ENCODE measurements around the gene BCAR1. TPM values are rescaled to one million over a fixed set of nuclear protein-coding genes. Genes with fewer than 3 reads are reported as not detected.

Gene BCAR1
- total and polyA plus RNA-seq, 8 donors: 30.1 to 66.7 (median 48.9) TPM

DNA sequence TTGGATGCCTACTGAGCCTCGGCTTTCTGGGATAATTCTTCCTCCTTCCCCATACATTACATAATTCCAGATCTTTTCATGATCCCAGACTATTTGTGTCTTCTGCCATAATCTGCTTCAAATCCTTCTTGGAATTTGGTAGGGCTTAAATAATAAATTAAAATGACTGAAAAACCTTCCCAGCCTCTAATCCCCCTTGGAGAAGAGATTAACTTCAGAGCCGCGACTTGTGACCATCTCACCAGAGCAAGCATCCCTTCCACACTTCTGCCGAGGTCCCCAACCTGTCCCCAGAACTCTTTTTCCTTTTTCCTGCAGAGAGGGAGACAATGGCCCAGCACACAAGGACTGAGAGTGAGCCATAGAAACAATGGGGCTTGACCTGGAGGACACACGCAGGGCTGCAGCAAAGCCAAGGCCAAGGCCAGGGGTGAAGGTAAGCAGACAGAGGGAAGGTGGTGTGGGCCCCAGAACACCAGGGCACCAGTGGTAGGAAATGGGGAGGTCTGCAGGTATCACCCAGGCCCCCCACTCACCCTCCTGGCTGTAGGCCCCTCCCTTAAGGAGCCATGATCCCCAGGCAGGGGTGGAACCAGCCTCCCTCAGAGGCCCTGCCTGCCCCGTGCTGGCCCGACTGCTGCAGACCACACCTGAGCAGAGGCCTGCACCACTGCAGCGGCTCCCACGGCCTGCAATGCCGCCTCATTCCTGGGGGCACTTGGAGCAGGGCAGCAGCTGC, 9.6 kb upstream of the BCAR1 start:
- Histone ChIP-seq H3K9me3 (no peaks in the 10 kb centered on the region), H3K27ac (no peak overlapping the region), H3K36me3 (no peaks in the 10 kb centered on the region), H3K4me3 (no peak overlapping the region), H3K4me1 (peaks cover 16 to 34% (median 17%) of the 10 kb centered on the region in 3 donors), H3K27me3 (no peaks in the 10 kb centered on the region)
- TF ChIP-seq, protein P1, sequence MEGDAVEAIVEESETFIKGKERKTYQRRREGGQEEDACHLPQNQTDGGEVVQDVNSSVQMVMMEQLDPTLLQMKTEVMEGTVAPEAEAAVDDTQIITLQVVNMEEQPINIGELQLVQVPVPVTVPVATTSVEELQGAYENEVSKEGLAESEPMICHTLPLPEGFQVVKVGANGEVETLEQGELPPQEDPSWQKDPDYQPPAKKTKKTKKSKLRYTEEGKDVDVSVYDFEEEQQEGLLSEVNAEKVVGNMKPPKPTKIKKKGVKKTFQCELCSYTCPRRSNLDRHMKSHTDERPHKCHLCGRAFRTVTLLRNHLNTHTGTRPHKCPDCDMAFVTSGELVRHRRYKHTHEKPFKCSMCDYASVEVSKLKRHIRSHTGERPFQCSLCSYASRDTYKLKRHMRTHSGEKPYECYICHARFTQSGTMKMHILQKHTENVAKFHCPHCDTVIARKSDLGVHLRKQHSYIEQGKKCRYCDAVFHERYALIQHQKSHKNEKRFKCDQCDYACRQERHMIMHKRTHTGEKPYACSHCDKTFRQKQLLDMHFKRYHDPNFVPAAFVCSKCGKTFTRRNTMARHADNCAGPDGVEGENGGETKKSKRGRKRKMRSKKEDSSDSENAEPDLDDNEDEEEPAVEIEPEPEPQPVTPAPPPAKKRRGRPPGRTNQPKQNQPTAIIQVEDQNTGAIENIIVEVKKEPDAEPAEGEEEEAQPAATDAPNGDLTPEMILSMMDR (IDR thresholded peaks at IDR 0.05): no peak
- intact Hi-C loops (cut with DNase I): no loop called here
- FAIRE-seq: no peak
- no peak for ATAC-seq
- WGBS, 2 donors: 84 to 89% methylated on average over 10 of the region's 10 CpGs
- DNase-seq: no peak

DNA sequence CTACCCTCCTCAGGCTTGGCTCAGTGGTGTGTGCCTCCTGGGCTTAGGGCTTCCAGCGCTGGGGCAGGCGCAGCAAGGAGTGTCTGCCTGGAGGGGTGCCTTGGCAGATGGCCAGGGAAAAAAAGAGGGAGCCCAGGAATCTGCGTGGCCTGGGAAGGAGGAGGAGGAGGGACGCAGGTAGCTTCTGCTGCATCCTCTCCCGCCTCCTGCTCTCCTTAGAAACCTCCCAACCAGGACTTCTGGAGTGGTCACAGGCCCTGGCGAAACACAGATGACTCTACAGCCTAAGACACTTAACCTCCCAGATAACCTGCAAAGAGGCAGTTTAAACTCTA, 7.3 kb upstream of the BCAR1 start:
- Histone ChIP-seq H3K4me3 (no peak overlapping the region), H3K27me3 (no peaks in the 10 kb centered on the region), H3K27ac (no peak overlapping the region), H3K4me1 (peaks cover 7 to 26% (median 10%) of the 10 kb centered on the region in 3 donors), H3K36me3 (no peaks in the 10 kb centered on the region), H3K9me3 (no peaks in the 10 kb centered on the region)
- 85 to 91% methylated on average over 6 of the region's 6 CpGs for WGBS, 2 donors
- no peak for FAIRE-seq
- ATAC-seq: no peak
- intact Hi-C loops (cut with DNase I): loop anchor here in 2 of 3 donors (10.0 kb wide), 1 partner anchor 46 kb away; no protein-coding TSS in a partner anchor
- DNase-seq: peak in 1 of 6 donors; percentile 50
- TF ChIP-seq, protein P1 (IDR thresholded peaks at IDR 0.05): no peak

DNA sequence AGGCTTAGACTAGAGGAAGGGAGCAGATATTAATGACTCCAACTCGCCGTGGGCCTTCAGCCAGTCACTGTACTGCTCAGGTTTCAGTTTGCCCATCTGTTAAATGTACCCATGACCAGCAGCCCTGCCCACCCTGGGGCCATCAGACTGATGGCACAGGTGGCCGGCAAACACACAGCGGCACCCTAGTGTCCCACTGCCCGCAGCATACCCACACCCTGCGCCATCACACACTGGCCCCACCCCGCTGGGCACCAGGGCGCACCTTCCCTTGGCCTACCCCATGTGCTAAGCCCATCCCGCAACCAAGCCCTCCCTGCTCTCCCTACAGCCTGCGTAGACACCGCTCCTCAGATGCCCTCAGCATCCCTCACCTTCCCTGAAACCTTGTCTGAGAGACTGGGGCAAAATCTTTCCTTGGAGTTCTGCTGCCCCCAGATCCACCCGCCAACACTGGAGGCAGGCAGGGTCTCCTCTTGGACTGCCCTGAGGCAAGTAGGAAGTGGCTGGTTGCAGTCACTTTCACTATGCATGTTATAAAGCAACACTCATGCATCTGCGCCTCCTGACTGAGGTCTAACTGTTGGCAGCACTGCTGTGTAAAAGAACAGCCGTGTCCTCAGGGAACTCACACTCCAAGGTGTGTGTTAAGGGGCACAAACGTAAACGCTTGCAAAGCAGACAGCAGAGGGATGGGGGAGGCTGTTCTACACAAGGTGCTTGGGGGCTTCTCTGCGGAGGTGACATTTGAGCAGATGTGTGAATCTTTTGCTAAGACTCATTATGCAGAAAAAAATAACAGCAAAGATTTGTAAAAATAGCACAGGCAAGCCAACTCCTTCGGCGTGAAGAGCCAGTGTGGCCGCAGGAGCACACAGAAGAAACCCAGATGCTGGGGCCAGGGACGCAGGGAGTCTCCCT, 6.7 kb upstream of the BCAR1 start:
- WGBS, 2 donors: 83 to 88% methylated on average over 21 of the region's 21 CpGs
- Histone ChIP-seq H3K27me3 (no peaks in the 10 kb centered on the region), H3K9me3 (no peaks in the 10 kb centered on the region), H3K4me3 (no peak overlapping the region), H3K27ac (no peak overlapping the region), H3K36me3 (no peaks in the 10 kb centered on the region), H3K4me1 (peaks cover 3 to 20% (median 3%) of the 10 kb centered on the region in 3 donors)
- FAIRE-seq (no peak), DNase-seq (peak in 1 of 6 donors; percentile 75), ATAC-seq (no peak)
- TF ChIP-seq, protein P1 (IDR thresholded peaks at IDR 0.05): no peak
- intact Hi-C loops (cut with DNase I): loop anchor here in 2 of 3 donors (10.0 kb wide), 1 partner anchor 47 kb away; no protein-coding TSS in a partner anchor

DNA sequence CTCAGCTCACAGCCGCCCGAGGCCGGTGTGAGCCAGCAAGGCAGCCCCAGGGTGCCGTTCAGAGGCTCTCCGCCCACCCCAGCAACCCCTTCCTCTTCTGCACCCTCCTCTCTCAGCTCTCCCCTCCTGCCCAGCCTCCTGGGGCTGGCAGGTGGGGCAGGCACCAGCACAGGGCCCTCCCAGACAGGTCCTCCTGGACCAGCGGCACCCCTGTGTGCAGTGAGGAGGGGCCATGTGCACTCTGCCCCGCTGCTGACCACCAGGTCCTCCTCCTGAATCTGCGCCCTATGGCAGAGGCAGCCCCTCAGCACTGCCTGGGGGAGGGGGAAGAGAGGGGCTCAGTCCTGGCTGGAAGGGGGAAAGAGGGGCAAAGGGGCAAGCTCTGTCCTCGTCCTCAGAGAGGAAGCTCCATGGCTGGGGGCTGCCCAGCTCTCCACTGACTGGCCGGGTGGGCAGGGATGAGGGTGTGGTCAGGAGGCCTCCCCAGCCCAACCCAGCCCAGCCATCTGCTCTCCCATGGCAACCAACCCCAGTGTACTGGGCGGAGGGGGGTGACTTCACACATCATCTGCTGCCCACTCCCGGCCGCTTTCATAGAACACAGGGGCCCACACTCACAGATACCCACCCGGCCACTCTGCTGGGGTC, 5.4 kb upstream of the BCAR1 start:
- H3K4me3 ChIP-seq: no peak overlapping the region
- no peaks in the 10 kb centered on the region for H3K36me3 ChIP-seq
- no peaks in the 10 kb centered on the region for H3K9me3 ChIP-seq
- DNase-seq (peak in 3 of 6 donors; percentile 19 to 76 (median 40)), FAIRE-seq (no peak), ATAC-seq (peak in 3 of 4 donors; percentile 16 to 59 (median 56))
- H3K27ac ChIP-seq: peak overlapping the region; percentile 6 to 57 (median 20)
- H3K4me1 ChIP-seq: peaks cover 0 to 19% (median 6%) of the 10 kb centered on the region in 3 donors
- no peaks in the 10 kb centered on the region for H3K27me3 ChIP-seq
- WGBS, 2 donors: 60 to 69% methylated on average over 14 of the region's 14 CpGs
- intact Hi-C loops (cut with DNase I): loop anchor here in 2 of 3 donors (10.0 kb wide), 1 partner anchor 48 kb away; no protein-coding TSS in a partner anchor
- TF ChIP-seq, protein P1 (IDR thresholded peaks at IDR 0.05): no peak

All from pancreas (tissue), 10 donors.